HCT116 (cell line): ENCODE measurements around the gene TRPM7. TPM values are rescaled to one million over a fixed set of nuclear protein-coding genes. Genes with fewer than 3 reads are reported as not detected.

Experiments
- ATAC-seq: fragments of 200-7000 bp; cut with Tn5 transposase; 2 replicates; pipeline ENCODE4 v1.9.1; 2020; ENCODE audit warnings: mild to moderate bottlenecking, moderate library complexity
- BruUV-seq: library from RNA; stranded (reverse); fragments of 400-500 nt; replicated peaks from 2 replicates; lab custom pipeline; 2021; lab: Mats Ljungman, UMichigan
- CTCF ChIA-PET: fragments of 300-600 bp; sonication (Branson Sonifier 250); formaldehyde crosslinking; loops from one replicate; lab custom pipeline; 2021; ENCODE audit warnings: antibody characterized with exemption; lab: Charles Lee
- POLR2A ChIA-PET: fragments of 300-600, 350-600 bp; sonication (Branson Sonifier 250); formaldehyde crosslinking; loops from one replicate; lab custom pipeline; 2021; ENCODE audit warnings: antibody characterized with exemption; lab: Charles Lee
- RAD21 ChIA-PET, 2 experiments: fragments of 300-600 bp; sonication (Branson Sonifier 250); formaldehyde crosslinking; loops; one replicate each; lab custom pipeline; 2023; ENCODE audit warnings: low total read pairs in 2 of 2; ENCODE audit not compliant: uncharacterized antibody in 2 of 2, unreplicated experiment in 2 of 2, low non-redundant PET in 1 of 2; lab: Charles Lee
- DNase-seq: peaks from one replicate; pipeline ENCODE4 v3.0.0-alpha.2; 2010; ENCODE audit warnings: low read depth, low spot score
- H2AFZ ChIP-seq: fragments of 200-600 bp; shearing (Covaris generic), sonication (generic); 2 replicates; pipeline ENCODE4 v1.6.1; 2017; ENCODE audit warnings: low read depth, mixed run types, mixed read lengths, antibody characterized with exemption, low read length; ENCODE audit not compliant: poor library complexity, severe bottlenecking
- H3K27ac ChIP-seq: 2 replicates; pipeline ENCODE4 v1.5.1; 2012; ENCODE audit warnings: low read depth, low read length
- H3K27me3 ChIP-seq: fragments of 200-600 bp; sonication (generic); 2 replicates; pipeline ENCODE4 v1.6.1; 2016; ENCODE audit warnings: mixed run types, low read length, mixed read lengths; ENCODE audit not compliant: insufficient read depth
- H3K36me3 ChIP-seq, 2 experiments: fragments of 200-500 bp in 1 of 2; fragments of 200-600 bp in 1 of 2; sonication (Bioruptor generic) in 1 of 2; sonication (generic) in 1 of 2; 2 replicates each; pipeline versions ENCODE4 v1.5.1 to v1.6.1; 2014 to 2016; ENCODE audit warnings: low read length in 2 of 2, inconsistent platforms in 1 of 2, mixed read lengths in 1 of 2, mixed run types in 1 of 2; ENCODE audit not compliant: insufficient read depth in 2 of 2, control insufficient read depth in 1 of 2
- H3K4me1 ChIP-seq, 2 experiments: fragments of 200-600 bp in 1 of 2; sonication (generic) in 1 of 2; 2 replicates each; pipeline versions ENCODE4 v1.5.1 to v1.6.1; 2012 to 2017; ENCODE audit warnings: low read length in 2 of 2, inconsistent platforms in 1 of 2, mild to moderate bottlenecking in 1 of 2, mixed read lengths in 1 of 2, mixed run types in 1 of 2, moderate library complexity in 1 of 2; ENCODE audit not compliant: insufficient read depth in 2 of 2, control insufficient read depth in 1 of 2
- H3K4me2 ChIP-seq: fragments of 200-600 bp; sonication (generic); 2 replicates; pipeline ENCODE4 v1.6.1; 2017; ENCODE audit warnings: mixed run types, low read length, mixed read lengths
- H3K4me3 ChIP-seq, 2 experiments: fragments of 200-600 bp in 1 of 2; sonication (generic) in 1 of 2; replicated peaks in 1 of 2; 2 replicates each; pipeline ENCODE4 v1.5.1; 2011 to 2016; ENCODE audit warnings: low read length in 2 of 2, control low read depth in 1 of 2, low read depth in 1 of 2, mild to moderate bottlenecking in 1 of 2, mixed read lengths in 1 of 2, mixed run types in 1 of 2
- H3K79me2 ChIP-seq: fragments of 200-600 bp; sonication (generic); 2 replicates; pipeline ENCODE4 v1.6.1; 2017; ENCODE audit warnings: mild to moderate bottlenecking, mixed run types, low read length, moderate library complexity, mixed read lengths; ENCODE audit not compliant: insufficient read depth
- H3K9ac ChIP-seq: fragments of 200-600 bp; sonication (generic); 2 replicates; pipeline ENCODE4 v1.6.1; 2016; ENCODE audit warnings: low read length, mixed read lengths
- H3K9me2 ChIP-seq: fragments of 200-600 bp; sonication (generic), shearing (Covaris generic); 2 replicates; pipeline ENCODE4 v1.6.1; 2017; ENCODE audit warnings: mixed run types, mild to moderate bottlenecking, moderate library complexity; ENCODE audit not compliant: insufficient read depth
- H3K9me3 ChIP-seq, 2 experiments: fragments of 200-500 bp in 1 of 2; fragments of 200-600 bp in 1 of 2; sonication (Bioruptor generic) in 1 of 2; sonication (generic) in 1 of 2; 2 replicates each; pipeline ENCODE4 v1.6.1; 2014 to 2017; ENCODE audit warnings: low read length in 2 of 2, mixed read lengths in 2 of 2, inconsistent platforms in 1 of 2, low read depth in 1 of 2, mild to moderate bottlenecking in 1 of 2, mixed run types in 1 of 2, moderate library complexity in 1 of 2; ENCODE audit not compliant: control insufficient read depth in 1 of 2, insufficient read depth in 1 of 2
- H4K20me1 ChIP-seq: fragments of 200-600 bp; sonication (generic), shearing (Covaris generic); 2 replicates; pipeline ENCODE4 v1.6.1; 2017; ENCODE audit warnings: mixed run types, mild to moderate bottlenecking, moderate library complexity; ENCODE audit not compliant: insufficient read depth
- CTCF ChIP-seq, 3 experiments: fragments of 200-600 bp in 1 of 3; sonication (generic) in 1 of 3; IDR thresholded peaks in 2 of 3; conservative IDR thresholded peaks in 1 of 3; 2 replicates each; pipeline ENCODE4 v1.5.1; 2012 to 2017; ENCODE audit warnings: low read depth in 2 of 3, low read length in 2 of 3, antibody characterized with exemption in 1 of 3, borderline replicate concordance in 1 of 3, control low read depth in 1 of 3, mild to moderate bottlenecking in 1 of 3, mixed read lengths in 1 of 3, mixed run types in 1 of 3, moderate library complexity in 1 of 3; ENCODE audit not compliant: insufficient read depth in 1 of 3
- EZH2phosphoT487 ChIP-seq: fragments of 200-600 bp; IDR thresholded peaks from 2 replicates; pipeline ENCODE4 v1.6.1; 2018; ENCODE audit warnings: antibody characterized with exemption, borderline replicate concordance
- POLR2A ChIP-seq: IDR thresholded peaks from 2 replicates; pipeline ENCODE4 v1.7.0; 2011; ENCODE audit warnings: borderline replicate concordance; ENCODE audit not compliant: insufficient read depth, insufficient read length; ENCODE audit errors: extremely low read depth
- POLR2AphosphoS5 ChIP-seq: IDR thresholded peaks from 2 replicates; pipeline ENCODE4 v1.6.1; 2011; ENCODE audit warnings: mild to moderate bottlenecking, low read depth, low read length, moderate library complexity
- RAD21 ChIP-seq: IDR thresholded peaks from 2 replicates; pipeline ENCODE4 v1.6.1; 2012; ENCODE audit warnings: low read depth, mild to moderate bottlenecking
- SRF ChIP-seq: IDR thresholded peaks from 2 replicates; pipeline ENCODE4 v1.6.1; 2012; ENCODE audit warnings: low read depth
- ZFX ChIP-seq: fragments of 450-650 bp; IDR thresholded peaks from 2 replicates; pipeline ENCODE4 v1.6.1; 2017
- ZNF274 ChIP-seq: fragments of 200-500 bp; sonication (Bioruptor generic); IDR thresholded peaks from 2 replicates; pipeline ENCODE4 v1.6.1; 2014; ENCODE audit warnings: mild to moderate bottlenecking, low read depth, low read length, inconsistent platforms
- intact Hi-C: fragments of 100-400 bp; cut with micrococcal nuclease; formaldehyde crosslinking; loops from 2 replicates; pipeline ENCODE4 v1.10.0; 2022
- total RNA-seq: library from RNA; stranded (reverse); gene quantifications from one replicate; pipeline ENCODE4 v1.2.1, GENCODE V29; 2021; ENCODE audit not compliant: unreplicated experiment

Gene TRPM7
- total RNA-seq, 1 experiment from 2014 or later, result 26.3 TPM

- no peaks in the 10 kb centered on the region for H3K4me1 ChIP-seq
- CTCF ChIA-PET, result no interaction called here
- no peak overlapping the region for H3K4me3 ChIP-seq
- RAD21 ChIA-PET, result no interaction called here
- no peak overlapping the region for H3K4me2 ChIP-seq
- 0 out of 2 replicates have a peak, but pooled peaks cover 4% of the 10 kb centered on the region for H4K20me1 ChIP-seq
- H3K79me2 ChIP-seq, result no peaks in the 10 kb centered on the region
- H3K9ac ChIP-seq, result no peak overlapping the region
- peaks cover 14 to 16% of the 10 kb centered on the region in 2 experiments; a peak in 3 of 4 replicates for H3K36me3 ChIP-seq
- ATAC-seq (no peak), DNase-seq (no peak)
- H3K27me3 ChIP-seq, result no peaks in the 10 kb centered on the region
- no peak overlapping the region for H2AFZ ChIP-seq
- no peak overlapping the region for H3K27ac ChIP-seq
- intact Hi-C loops, result no loop called here
- BruUV-seq, result no TSS peak
- no peaks in the 10 kb centered on the region for H3K9me2 ChIP-seq
- no peaks in the 10 kb centered on the region for H3K9me3 ChIP-seq
- POLR2A ChIA-PET, result no interaction called here
- no peak for TF ChIP-seq POLR2AphosphoS5
- no peak for TF ChIP-seq POLR2A
- no peak for TF ChIP-seq ZNF274
- TF ChIP-seq SRF, result no peak
- TF ChIP-seq ZFX, result no peak
- no peak for TF ChIP-seq RAD21
- no peak for TF ChIP-seq EZH2phosphoT487
- TF ChIP-seq CTCF (IDR thresholded peaks at IDR 0.05 in 2 of 3, conservative IDR thresholded peaks at IDR 0.05 in 1 of 3; ENCODE audit: borderline replicate concordance in 1 of 3, insufficient read depth in 1 of 3, low read depth in 2 of 3, low read length in 2 of 3), result no peak
Observed at GRCh38 chr15:50624616-50625168, 61.9 kb downstream of the TRPM7 start.
